ENCODE results near the gene ACOT7. TPM values are rescaled to one million over a fixed set of nuclear protein-coding genes. Genes with fewer than 3 reads are reported as not detected.

The ACOT7 gene
- total RNA-seq, 1 experiment from 2014 or later, result 151 TPM

DNA sequence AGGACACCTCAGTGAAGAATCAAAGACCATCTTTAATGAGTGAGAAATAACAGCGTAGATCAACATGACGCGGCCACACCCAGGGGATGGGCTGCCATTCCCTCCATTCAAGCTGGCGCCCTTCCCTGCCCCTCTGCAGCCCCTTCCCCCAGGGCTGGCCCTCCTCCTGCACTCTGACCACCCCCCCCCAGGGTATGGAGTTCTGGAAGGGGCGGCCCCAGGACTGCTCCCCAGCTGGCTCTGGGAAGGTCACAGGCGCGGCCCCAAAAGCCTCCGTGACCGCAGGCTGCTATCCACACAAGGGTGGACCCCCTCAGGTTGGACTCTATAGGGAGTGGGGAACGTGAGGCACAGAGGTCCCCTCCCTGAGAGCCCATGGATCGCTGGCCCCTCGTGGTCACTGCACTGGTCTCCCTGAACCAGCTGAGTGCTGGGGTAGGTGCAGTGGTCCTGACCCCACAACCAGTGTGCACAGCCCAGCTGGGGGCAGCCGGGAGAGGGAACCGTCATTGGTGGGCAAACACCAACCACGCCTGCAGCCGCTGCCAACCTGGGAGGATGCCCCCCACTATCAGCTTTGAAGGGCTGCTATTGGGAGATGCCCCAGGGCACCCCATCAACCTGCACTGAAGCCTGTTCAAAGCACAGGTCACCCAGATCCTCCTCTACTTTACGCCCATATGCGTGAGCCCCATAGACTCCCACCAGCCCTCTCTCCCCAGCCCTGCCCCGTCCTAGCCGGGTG, 116.6 kb downstream of the ACOT7 start (continued):
- TF ChIP-seq AR (CRISPR knock-in tag; IDR thresholded peaks at IDR 0.05) (no peak), RORB (CRISPR knock-in tag; IDR thresholded peaks at IDR 0.05) (no peak)

GRCh38 chr1:6275826-6276782, 117.5 kb downstream of the ACOT7 start:
- H3K9me3 Mint-ChIP-seq, result no peaks in the 10 kb centered on the region
- peaks cover 24% of the 10 kb centered on the region for H3K4me1 Mint-ChIP-seq
- H3K36me3 Mint-ChIP-seq, result no peaks in the 10 kb centered on the region
- TF ChIP-seq ZNF263 (CRISPR knock-in tag; IDR thresholded peaks at IDR 0.05; ENCODE audit: low read depth) (0 out of 2 replicates have a peak, but pooled peaks have one; percentile 37), ETV6 (CRISPR knock-in tag; IDR thresholded peaks at IDR 0.05) (no peak)
- no peaks in the 10 kb centered on the region for H3K27me3 Mint-ChIP-seq (ENCODE audit: low read depth)
- CTCF ChIA-PET, result interaction anchor here (0.7 to 3.1 kb wide), 8 partner anchors 29 to 242 kb away, joined by 3 to 14 read pairs (median 3); no protein-coding TSS in a partner anchor
- ATAC-seq (no peak), DNase-seq (ENCODE audit: low spot score) (no peak)
- no peak overlapping the region for H3K4me3 Mint-ChIP-seq
- peak overlapping the region; percentile 83 for H3K27ac Mint-ChIP-seq
- POLR2A ChIA-PET, result interaction anchor here (0.6 to 0.7 kb wide), 3 partner anchors 30 to 195 kb away, joined by 6 to 7 read pairs (median 7); no protein-coding TSS in a partner anchor

GRCh38 chr1:6274622-6275139, 118.9 kb downstream of the ACOT7 start:
- Mint-ChIP-seq H3K4me1 (peaks cover 26% of the 10 kb centered on the region), H3K9me3 (no peaks in the 10 kb centered on the region), H3K4me3 (no peak overlapping the region), H3K27ac (no peak overlapping the region), H3K36me3 (no peaks in the 10 kb centered on the region), H3K27me3 (ENCODE audit: low read depth) (no peaks in the 10 kb centered on the region)
- DNase-seq (ENCODE audit: low spot score), result no peak
- CTCF ChIA-PET, result interaction anchor here (1.0 to 3.1 kb wide), 2 partner anchors 28 to 149 kb away, joined by 3 to 14 read pairs; no protein-coding TSS in a partner anchor
- POLR2A ChIA-PET, result no interaction called here
- no peak for ATAC-seq
- TF ChIP-seq ETV6 (CRISPR knock-in tag; IDR thresholded peaks at IDR 0.05) (no peak), IRF2 (CRISPR knock-in tag; IDR thresholded peaks at IDR 0.05; ENCODE audit: borderline replicate concordance, low read depth) (no peak), ZSCAN18 (CRISPR knock-in tag; IDR thresholded peaks at IDR 0.05) (no peak), SP1 (CRISPR knock-in tag; conservative IDR thresholded peaks at IDR 0.05) (no peak), HMGA2 (CRISPR knock-in tag; IDR thresholded peaks at IDR 0.05) (no peak), MXD4 (CRISPR knock-in tag; IDR thresholded peaks at IDR 0.05; ENCODE audit: borderline replicate concordance) (no peak), ZNF281 (CRISPR knock-in tag; IDR thresholded peaks at IDR 0.05) (no peak), ZNF232 (CRISPR knock-in tag; IDR thresholded peaks at IDR 0.05) (no peak), ZNF263 (CRISPR knock-in tag; IDR thresholded peaks at IDR 0.05; ENCODE audit: low read depth) (no peak), ZNF532 (CRISPR knock-in tag; IDR thresholded peaks at IDR 0.05; ENCODE audit: borderline replicate concordance) (no peak), RORB (CRISPR knock-in tag; IDR thresholded peaks at IDR 0.05) (no peak)
- TF ChIP-seq, protein P1, sequence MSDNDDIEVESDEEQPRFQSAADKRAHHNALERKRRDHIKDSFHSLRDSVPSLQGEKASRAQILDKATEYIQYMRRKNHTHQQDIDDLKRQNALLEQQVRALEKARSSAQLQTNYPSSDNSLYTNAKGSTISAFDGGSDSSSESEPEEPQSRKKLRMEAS (CRISPR knock-in tag; IDR thresholded peaks at IDR 0.05), result no peak
- TF ChIP-seq, protein P2, sequence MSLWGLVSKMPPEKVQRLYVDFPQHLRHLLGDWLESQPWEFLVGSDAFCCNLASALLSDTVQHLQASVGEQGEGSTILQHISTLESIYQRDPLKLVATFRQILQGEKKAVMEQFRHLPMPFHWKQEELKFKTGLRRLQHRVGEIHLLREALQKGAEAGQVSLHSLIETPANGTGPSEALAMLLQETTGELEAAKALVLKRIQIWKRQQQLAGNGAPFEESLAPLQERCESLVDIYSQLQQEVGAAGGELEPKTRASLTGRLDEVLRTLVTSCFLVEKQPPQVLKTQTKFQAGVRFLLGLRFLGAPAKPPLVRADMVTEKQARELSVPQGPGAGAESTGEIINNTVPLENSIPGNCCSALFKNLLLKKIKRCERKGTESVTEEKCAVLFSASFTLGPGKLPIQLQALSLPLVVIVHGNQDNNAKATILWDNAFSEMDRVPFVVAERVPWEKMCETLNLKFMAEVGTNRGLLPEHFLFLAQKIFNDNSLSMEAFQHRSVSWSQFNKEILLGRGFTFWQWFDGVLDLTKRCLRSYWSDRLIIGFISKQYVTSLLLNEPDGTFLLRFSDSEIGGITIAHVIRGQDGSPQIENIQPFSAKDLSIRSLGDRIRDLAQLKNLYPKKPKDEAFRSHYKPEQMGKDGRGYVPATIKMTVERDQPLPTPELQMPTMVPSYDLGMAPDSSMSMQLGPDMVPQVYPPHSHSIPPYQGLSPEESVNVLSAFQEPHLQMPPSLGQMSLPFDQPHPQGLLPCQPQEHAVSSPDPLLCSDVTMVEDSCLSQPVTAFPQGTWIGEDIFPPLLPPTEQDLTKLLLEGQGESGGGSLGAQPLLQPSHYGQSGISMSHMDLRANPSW (CRISPR knock-in tag; conservative IDR thresholded peaks at IDR 0.05; ENCODE audit: low read depth), result no peak
